Erythroblast (primary cell): ENCODE data around the gene SYCE1L.

Experiments used
- GATA1 ChIP-seq: IDR thresholded peaks from 2 replicates; pipeline ENCODE4 v1.6.1; 2011; ENCODE audit warnings: low read depth, mild to moderate bottlenecking, control low read depth, low read length, moderate library complexity
- POLR2A ChIP-seq: IDR thresholded peaks from 2 replicates; pipeline ENCODE4 v1.6.1; 2011; ENCODE audit warnings: mild to moderate bottlenecking, low read length

DNA sequence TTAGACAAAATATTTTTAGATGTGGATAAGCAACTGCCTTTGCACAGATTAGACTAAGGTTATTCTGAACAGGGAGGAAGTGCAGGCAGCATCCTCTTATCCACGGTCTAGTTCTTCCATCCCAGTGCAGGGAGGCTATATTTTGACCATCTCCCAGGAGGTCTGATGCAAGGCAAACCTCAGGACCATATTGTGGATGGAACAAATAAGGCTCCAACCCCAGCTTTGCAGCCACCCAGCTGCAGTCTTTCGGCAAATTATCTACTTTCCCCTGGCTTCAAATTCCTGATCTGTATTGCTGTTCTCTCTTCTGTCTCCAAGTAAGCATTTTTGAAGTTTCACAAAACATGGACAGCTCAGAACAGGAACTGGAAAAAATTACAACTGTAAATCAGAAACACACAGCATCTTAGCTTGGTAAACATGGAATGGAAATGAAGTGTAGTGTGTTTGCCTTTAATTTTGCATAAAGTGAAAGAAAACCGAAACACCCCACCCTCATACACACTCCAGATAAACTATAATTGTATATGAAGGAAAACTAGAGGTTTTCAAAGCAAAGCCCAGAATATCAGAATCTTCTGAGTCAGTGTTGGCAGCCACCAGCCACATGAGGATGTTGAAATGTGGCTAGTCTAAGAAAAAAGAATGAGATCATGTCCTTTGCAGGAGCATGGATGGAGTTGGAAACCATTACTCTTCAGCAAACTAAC lies 41.7 kb upstream of the SYCE1L start:
- no peak for TF ChIP-seq POLR2A
- no peak for TF ChIP-seq GATA1
